Measurements from ENCODE around the gene RHEX. TPM values are rescaled to one million over a fixed set of nuclear protein-coding genes. Genes with fewer than 3 reads are reported as not detected.

Gene RHEX
- total and polyA plus RNA-seq, 2 of the 13 experiments (the other 11 are each of a cell fraction or from before 2014, with no cell fraction given): 1.4 to 2.7 TPM

DNA sequence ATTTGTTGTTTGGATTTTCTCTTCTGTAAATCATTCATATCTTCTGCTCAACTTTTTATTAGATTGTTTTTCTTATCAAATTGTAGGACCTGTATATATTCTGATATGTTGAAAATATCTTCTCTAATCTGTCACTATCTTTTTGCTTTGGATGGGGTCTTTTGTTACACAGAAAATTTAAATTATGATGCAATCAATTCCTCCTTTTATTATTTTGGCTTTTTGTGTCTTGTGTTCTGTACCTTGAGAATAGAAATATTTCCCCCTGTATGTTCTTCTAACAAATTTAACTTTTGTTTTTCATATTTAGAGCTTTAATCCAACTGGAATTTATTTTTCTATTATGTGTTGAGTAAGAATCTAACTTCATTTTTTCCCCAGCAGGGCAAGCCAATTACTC lies 67.4 kb downstream of the RHEX start:
- no TSS peak for BruUV-seq (replicated peaks)
- H3K4me1 ChIP-seq (ENCODE audit: insufficient read depth, low read length): peaks cover 17% of the 10 kb centered on the region
- TF ChIP-seq ATF7 (IDR thresholded peaks at IDR 0.05) (peak; percentile 83), ATF7 (CRISPR knock-in tag; IDR thresholded peaks at IDR 0.05) (no peak), ZNF232 (CRISPR knock-in tag; IDR thresholded peaks at IDR 0.05; ENCODE audit: borderline replicate concordance) (no peak)
- DNase-seq (ENCODE audit: low spot score) (no peak), FAIRE-seq (no peak), ATAC-seq (no peak)
- H3K27me3 ChIP-seq (ENCODE audit: control insufficient read depth in 1 of 2, insufficient read depth in 2 of 2, low read length in 2 of 2): peaks cover 0 to 4% of the 10 kb centered on the region in 2 experiments; a peak in 1 of 5 replicates
- H3K36me3 ChIP-seq (replicated peaks in 1 of 2; ENCODE audit: control insufficient read depth in 1 of 2, insufficient read depth in 2 of 2, low read length in 2 of 2): no peaks in the 10 kb centered on the region
- no peak overlapping the region for H3K27ac ChIP-seq (ENCODE audit: extremely low read length, insufficient read depth, low read length)
- H3K9me3 ChIP-seq (ENCODE audit: low read length): peaks cover 18% of the 10 kb centered on the region
- H2AFZ ChIP-seq (ENCODE audit: low read length): no peak overlapping the region
- POLR2A ChIA-PET: no interaction called here
- no peak overlapping the region for H3K4me2 ChIP-seq (ENCODE audit: low read depth, low read length)
- H3K9ac ChIP-seq (ENCODE audit: insufficient read depth, low read depth, low read length): no peak overlapping the region
- CTCF ChIA-PET (ENCODE audit: low intra/inter-chr PET ratio, low total read pairs): no interaction called here
- no peaks in the 10 kb centered on the region for H3K79me2 ChIP-seq (ENCODE audit: insufficient read depth, low read length)
- no peaks in the 10 kb centered on the region for H4K20me1 ChIP-seq (ENCODE audit: insufficient read depth, low read length)
- in situ Hi-C loops (cut with HindIII; ENCODE audit: extremely low pct_ligation_motif_present, low pct_unique_long_range_greater_than_20kb) (no loop called here), intact Hi-C loops (cut with micrococcal nuclease; ENCODE audit: unreplicated experiment) (no loop called here)
- H3K4me3 ChIP-seq (replicated peaks in 1 of 3; ENCODE audit: insufficient read depth in 1 of 3, low read depth in 2 of 3, low read length in 3 of 3): no peak overlapping the region

DNA sequence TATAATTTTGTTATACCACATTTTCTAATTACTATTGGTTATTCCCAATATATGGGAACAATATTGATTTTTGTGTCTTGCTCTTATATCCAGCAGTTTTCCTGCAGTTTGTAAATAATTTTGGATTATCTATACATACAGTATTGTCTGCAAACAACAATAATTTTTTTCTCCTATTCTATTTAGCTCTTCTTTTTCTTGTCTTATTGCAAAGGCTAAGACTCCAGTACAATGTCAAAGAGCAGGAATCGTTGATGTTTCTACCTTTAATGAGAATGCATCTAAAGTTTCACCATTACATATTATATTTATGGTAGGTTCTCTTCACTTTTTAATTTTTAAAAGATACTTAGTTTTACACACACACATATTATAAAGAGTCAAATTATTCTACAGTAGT lies 68.3 kb downstream of the RHEX start:
- Histone ChIP-seq H3K9me3 (ENCODE audit: low read length) (peaks cover 18% of the 10 kb centered on the region), H3K4me3 (replicated peaks in 1 of 3; ENCODE audit: insufficient read depth in 1 of 3, low read depth in 2 of 3, low read length in 3 of 3) (no peak overlapping the region), H3K27me3 (ENCODE audit: control insufficient read depth in 1 of 2, insufficient read depth in 2 of 2, low read length in 2 of 2) (peaks cover 0 to 4% of the 10 kb centered on the region in 2 experiments; a peak in 1 of 5 replicates), H4K20me1 (ENCODE audit: insufficient read depth, low read length) (no peaks in the 10 kb centered on the region), H3K36me3 (replicated peaks in 1 of 2; ENCODE audit: control insufficient read depth in 1 of 2, insufficient read depth in 2 of 2, low read length in 2 of 2) (no peaks in the 10 kb centered on the region), H3K9ac (ENCODE audit: insufficient read depth, low read depth, low read length) (no peak overlapping the region), H3K4me1 (ENCODE audit: insufficient read depth, low read length) (peaks cover 9% of the 10 kb centered on the region), H2AFZ (ENCODE audit: low read length) (no peak overlapping the region), H3K4me2 (ENCODE audit: low read depth, low read length) (no peak overlapping the region), H3K27ac (ENCODE audit: extremely low read length, insufficient read depth, low read length) (no peak overlapping the region), H3K79me2 (ENCODE audit: insufficient read depth, low read length) (no peaks in the 10 kb centered on the region)
- ChIA-PET CTCF (ENCODE audit: low intra/inter-chr PET ratio, low total read pairs) (no interaction called here), POLR2A (no interaction called here)
- intact Hi-C loops (cut with micrococcal nuclease; ENCODE audit: unreplicated experiment): no loop called here
- ATAC-seq (no peak), DNase-seq (ENCODE audit: low spot score) (no peak), FAIRE-seq (no peak)
- TF ChIP-seq ZNF253 (CRISPR knock-in tag; IDR thresholded peaks at IDR 0.05; ENCODE audit: borderline replicate concordance) (no peak), KDM6A (CRISPR knock-in tag; IDR thresholded peaks at IDR 0.05; ENCODE audit: low read depth) (no peak), ZNF768 (CRISPR knock-in tag; IDR thresholded peaks at IDR 0.05) (no peak), EEA1 (CRISPR knock-in tag; IDR thresholded peaks at IDR 0.05; ENCODE audit: borderline replicate concordance) (no peak), NCOA2 (CRISPR knock-in tag; IDR thresholded peaks at IDR 0.05) (no peak)
- TF ChIP-seq, protein P1, sequence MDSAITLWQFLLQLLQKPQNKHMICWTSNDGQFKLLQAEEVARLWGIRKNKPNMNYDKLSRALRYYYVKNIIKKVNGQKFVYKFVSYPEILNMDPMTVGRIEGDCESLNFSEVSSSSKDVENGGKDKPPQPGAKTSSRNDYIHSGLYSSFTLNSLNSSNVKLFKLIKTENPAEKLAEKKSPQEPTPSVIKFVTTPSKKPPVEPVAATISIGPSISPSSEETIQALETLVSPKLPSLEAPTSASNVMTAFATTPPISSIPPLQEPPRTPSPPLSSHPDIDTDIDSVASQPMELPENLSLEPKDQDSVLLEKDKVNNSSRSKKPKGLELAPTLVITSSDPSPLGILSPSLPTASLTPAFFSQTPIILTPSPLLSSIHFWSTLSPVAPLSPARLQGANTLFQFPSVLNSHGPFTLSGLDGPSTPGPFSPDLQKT (CRISPR knock-in tag; IDR thresholded peaks at IDR 0.05; ENCODE audit: borderline replicate concordance): no peak
- TF ChIP-seq, protein P2, sequence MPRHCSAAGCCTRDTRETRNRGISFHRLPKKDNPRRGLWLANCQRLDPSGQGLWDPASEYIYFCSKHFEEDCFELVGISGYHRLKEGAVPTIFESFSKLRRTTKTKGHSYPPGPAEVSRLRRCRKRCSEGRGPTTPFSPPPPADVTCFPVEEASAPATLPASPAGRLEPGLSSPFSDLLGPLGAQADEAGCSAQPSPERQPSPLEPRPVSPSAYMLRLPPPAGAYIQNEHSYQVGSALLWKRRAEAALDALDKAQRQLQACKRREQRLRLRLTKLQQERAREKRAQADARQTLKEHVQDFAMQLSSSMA (CRISPR knock-in tag; IDR thresholded peaks at IDR 0.05): no peak
- WGBS (ENCODE audit: low lambda C conversion rate): 0% methylated on average over 1 of the region's 1 CpG
- no TSS peak for BruUV-seq (replicated peaks)
- in situ Hi-C loops (cut with HindIII; ENCODE audit: extremely low pct_ligation_motif_present, low pct_unique_long_range_greater_than_20kb): no loop called here

Data from HepG2 (cell line).